Fibroblast of pulmonary artery (primary cell): ENCODE data around the gene WASL.
A peak's percentile ranks its signal among the peaks of the same experiment; 100 is the strongest.
"Not testable (repeated sequence)": the region's sequence is repeated elsewhere in the genome, so short reads cannot be mapped to it uniquely, and the experiment has no call there.

Source experiments
- DNase-seq: peaks from one replicate; pipeline ENCODE4 v3.0.0-alpha.2; 2010; ENCODE audit warnings: low read depth
- H3K4me3 ChIP-seq: replicated peaks from 2 replicates; pipeline ENCODE4 v1.5.1; 2011; ENCODE audit warnings: low read depth, mild to moderate bottlenecking, control low read depth, low read length, moderate library complexity
- TF ChIP-seq, protein P1 (sequence below): IDR thresholded peaks from 2 replicates; pipeline ENCODE4 v1.5.1; 2011; ENCODE audit warnings: mild to moderate bottlenecking, control low read depth, low read length, inconsistent platforms; ENCODE audit errors: missing control alignments

WASL gene

DNA sequence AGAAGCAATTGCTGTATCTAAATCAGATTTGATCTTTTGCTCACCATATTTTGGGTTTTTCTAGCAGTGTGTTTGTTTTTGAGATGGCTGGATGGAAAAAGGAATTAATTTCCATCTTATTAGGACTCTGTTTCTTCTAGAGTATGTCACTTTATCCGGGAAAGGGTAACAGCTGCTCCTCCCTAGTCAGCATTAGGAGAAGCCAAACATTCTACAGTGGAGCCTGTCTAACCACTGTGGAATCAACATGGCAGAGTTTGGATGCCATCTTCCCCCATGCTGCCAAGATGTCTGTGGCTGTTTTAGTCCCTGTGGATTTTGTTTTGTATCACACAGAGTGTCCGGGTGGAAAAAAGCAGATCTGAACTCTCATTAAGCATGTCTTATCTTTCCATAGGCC lies 109.2 kb downstream of the WASL start:
- DNase-seq: no peak
- TF ChIP-seq, protein P1, sequence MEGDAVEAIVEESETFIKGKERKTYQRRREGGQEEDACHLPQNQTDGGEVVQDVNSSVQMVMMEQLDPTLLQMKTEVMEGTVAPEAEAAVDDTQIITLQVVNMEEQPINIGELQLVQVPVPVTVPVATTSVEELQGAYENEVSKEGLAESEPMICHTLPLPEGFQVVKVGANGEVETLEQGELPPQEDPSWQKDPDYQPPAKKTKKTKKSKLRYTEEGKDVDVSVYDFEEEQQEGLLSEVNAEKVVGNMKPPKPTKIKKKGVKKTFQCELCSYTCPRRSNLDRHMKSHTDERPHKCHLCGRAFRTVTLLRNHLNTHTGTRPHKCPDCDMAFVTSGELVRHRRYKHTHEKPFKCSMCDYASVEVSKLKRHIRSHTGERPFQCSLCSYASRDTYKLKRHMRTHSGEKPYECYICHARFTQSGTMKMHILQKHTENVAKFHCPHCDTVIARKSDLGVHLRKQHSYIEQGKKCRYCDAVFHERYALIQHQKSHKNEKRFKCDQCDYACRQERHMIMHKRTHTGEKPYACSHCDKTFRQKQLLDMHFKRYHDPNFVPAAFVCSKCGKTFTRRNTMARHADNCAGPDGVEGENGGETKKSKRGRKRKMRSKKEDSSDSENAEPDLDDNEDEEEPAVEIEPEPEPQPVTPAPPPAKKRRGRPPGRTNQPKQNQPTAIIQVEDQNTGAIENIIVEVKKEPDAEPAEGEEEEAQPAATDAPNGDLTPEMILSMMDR: no peak
- H3K4me3 ChIP-seq: no peak overlapping the region

DNA sequence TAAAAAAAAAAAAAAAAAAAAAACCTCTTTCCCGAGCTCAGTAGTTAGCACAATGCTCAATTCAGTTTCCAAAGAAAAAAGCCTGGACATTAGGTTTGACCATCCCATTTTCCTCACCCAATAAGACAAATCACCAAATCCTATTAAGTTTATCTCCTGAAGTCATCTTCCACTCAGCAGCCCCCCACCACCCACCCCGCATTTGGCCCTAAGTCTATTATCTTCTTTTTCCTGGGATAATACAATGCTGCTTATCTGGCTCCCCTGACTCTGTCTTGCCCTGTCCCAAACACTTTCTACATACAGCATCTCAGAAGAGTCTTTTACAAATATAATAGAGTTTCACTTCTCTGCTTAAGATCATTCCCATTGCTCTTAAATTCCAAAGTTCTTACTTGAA lies 110.9 kb downstream of the WASL start:
- H3K4me3 ChIP-seq: no peak overlapping the region
- DNase-seq: no peak
- TF ChIP-seq, protein P1: no peak

DNA sequence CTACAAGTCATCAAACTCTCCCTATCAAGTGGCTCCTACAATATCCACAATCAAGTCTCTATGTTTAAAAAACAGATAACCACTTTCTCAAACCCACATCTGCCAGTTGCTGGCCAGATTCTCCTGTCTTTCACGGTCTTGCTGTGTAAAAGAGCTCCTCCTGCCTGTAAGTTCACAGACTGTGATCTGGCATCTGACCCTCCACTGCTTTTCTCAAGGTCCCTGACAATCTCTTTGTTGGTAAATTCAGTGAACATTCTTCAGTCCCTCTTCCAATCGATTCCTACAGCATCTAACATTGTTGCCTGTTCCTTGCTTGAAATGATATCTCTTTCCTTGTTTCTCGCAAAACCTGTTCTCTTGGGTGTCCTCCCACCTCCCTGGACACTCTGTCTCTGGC lies 111.6 kb downstream of the WASL start:
- TF ChIP-seq, protein P1: peak; percentile 9
- H3K4me3 ChIP-seq: no peak overlapping the region
- no peak for DNase-seq

DNA sequence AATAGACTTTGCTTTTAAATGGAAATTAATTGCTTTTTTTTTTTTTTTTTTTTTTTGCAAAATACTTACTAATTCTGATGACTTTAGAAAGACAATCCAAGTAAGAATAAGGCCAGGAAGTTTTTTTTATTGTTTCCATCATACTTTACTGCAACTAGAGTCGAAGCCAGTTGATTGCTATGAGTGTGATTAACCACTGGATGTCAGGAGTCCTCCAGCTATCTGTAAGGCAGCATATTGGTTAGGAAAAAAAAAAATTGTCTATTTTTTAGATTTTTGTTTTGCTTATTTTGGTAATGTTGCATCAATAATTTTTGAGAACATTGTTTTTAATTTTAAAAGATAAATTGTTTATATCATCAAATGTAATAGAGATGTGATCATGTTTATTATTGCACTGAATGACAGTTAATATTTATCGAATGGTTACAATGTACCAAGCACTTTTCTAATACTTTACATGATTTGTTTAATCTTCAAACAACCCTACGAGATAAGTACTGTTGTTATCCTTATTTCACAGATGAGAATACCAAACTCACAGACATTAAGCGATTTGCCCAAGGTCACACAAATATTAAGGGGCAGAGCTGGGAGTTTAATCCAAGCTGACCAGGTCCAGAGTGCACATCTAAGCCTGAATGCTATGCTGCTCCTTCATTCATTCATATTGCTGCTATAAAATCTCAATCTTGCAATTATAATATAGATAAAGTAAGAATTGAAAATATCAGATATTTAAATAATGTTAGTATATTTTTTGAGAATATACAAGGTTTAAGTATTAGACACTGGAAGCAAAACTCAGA lies 113.0 kb downstream of the WASL start:
- peak; percentile 81 for DNase-seq
- TF ChIP-seq, protein P1: peak; percentile 76

DNA sequence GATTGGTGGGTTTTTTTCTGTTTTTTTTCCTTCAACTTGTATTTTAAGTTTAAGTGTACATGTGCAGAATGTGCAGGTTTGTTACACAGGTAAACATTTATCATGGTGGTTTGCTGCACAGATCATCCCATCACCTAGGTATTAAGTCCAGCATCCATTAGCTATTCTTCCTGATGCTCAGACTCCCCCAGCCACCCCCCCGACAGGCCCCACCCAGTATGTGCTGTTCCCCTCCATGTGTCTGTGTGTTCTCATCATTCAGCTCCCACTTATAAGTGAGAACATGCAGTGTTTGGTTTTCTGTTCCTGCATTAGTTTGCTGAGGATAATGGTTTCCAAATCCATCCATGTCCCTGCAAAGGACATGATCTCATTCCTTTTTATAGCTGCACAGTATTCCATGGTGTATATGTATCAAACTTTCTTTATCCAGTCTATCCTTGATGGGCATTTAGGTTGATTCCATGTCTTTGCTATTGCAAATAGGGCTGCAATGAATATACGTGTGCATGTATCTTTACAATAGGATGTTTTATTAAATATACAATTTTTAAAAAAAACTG lies 114.7 kb downstream of the WASL start:
- DNase-seq, H3K4me3 ChIP-seq: not testable (repeated sequence)

More for the DNA sequence above, 113.0 kb downstream of the WASL start:
- H3K4me3 ChIP-seq: no peak overlapping the region

DNA sequence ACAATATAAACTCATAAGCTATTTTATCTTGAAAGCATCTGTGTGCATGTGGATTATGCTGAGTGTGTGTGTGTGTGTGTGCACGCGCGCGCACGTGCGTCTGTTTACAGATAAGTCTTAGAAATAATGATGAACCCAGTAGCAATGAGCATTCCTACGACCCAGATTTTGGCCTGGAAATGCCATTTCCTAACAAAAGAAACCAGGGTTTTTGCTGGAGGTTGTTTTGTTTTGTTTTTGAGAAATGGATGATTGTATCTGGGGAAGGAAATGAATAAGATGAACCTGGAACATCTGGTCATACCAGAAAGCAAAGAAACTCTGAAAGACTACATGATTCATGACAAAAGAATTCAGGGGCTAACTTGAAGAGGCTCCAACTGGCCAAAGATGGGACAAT lies 115.2 kb downstream of the WASL start:
- H3K4me3 ChIP-seq: no peak overlapping the region
- TF ChIP-seq, protein P1: no peak
- DNase-seq: peak; percentile 95

DNA sequence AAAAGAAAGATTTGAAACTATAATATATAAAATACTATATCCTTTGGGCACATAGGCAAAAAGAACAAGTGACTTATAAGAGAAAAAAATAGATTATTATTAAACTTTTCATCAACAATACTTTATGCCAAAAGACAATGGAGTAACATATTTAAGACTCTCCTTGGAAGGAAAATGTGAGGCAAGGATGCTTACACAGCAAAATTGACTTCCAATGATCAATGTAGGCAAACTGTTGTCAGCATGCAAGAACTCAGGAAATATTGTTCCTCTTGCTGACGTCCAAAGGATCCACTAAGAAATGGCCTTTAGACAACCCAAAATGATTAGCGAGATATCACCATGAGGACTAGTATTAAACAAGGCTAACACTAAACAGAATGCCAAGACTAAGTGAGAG lies 116.0 kb downstream of the WASL start:
- TF ChIP-seq, protein P1: no peak
- no peak for DNase-seq
- H3K4me3 ChIP-seq: no peak overlapping the region
